Endodermal cell (in vitro differentiated cells): Measurements from ENCODE around the gene SUSD6. TPM values are rescaled to one million over a fixed set of nuclear protein-coding genes. Genes with fewer than 3 reads are reported as not detected.

Experiments used
- DNase-seq: peaks from one replicate; pipeline ENCODE4 v3.0.0-alpha.2; 2017
- H3K27ac ChIP-seq: 2 replicates; pipeline ENCODE4 v1.5.1; 2013; ENCODE audit warnings: mild to moderate bottlenecking, low read depth, low read length, moderate library complexity
- H3K27me3 ChIP-seq: 2 replicates; pipeline ENCODE4 v1.6.1; 2013; ENCODE audit warnings: mild to moderate bottlenecking, low read length, moderate library complexity; ENCODE audit not compliant: insufficient read depth, control insufficient read depth, poor library complexity, severe bottlenecking
- H3K36me3 ChIP-seq: 2 replicates; pipeline ENCODE4 v1.7.0; 2013; ENCODE audit warnings: mild to moderate bottlenecking, low read length, moderate library complexity; ENCODE audit not compliant: control insufficient read depth, insufficient read depth
- H3K4me1 ChIP-seq: one replicate; pipeline ENCODE4 v1.7.0; 2013; ENCODE audit warnings: low read length; ENCODE audit not compliant: control insufficient read depth, insufficient read depth
- H3K4me3 ChIP-seq: 2 replicates; pipeline ENCODE4 v1.5.1; 2013; ENCODE audit warnings: mild to moderate bottlenecking, low read length, moderate library complexity
- H3K9ac ChIP-seq: 2 replicates; pipeline ENCODE4 v1.6.1; 2013; ENCODE audit warnings: mild to moderate bottlenecking, low read length, moderate library complexity; ENCODE audit not compliant: poor library complexity, severe bottlenecking; ENCODE audit errors: extremely low read depth
- H3K9me3 ChIP-seq: 2 replicates; pipeline ENCODE4 v1.6.1; 2013; ENCODE audit warnings: mild to moderate bottlenecking, low read length, moderate library complexity; ENCODE audit not compliant: control insufficient read depth
- H3K27ac Mint-ChIP-seq: 2 replicates; pipeline ENCODE4 v1.8.0; 2020; ENCODE audit warnings: mixed read lengths
- H3K27me3 Mint-ChIP-seq: 2 replicates; pipeline ENCODE4 v1.8.0; 2021; ENCODE audit warnings: mild to moderate bottlenecking, mixed read lengths; ENCODE audit not compliant: insufficient read depth
- H3K36me3 Mint-ChIP-seq: 2 replicates; pipeline ENCODE4 v1.8.0; 2020; ENCODE audit warnings: low read depth, mixed read lengths
- H3K4me1 Mint-ChIP-seq: 2 replicates; pipeline ENCODE4 v1.8.0; 2020; ENCODE audit warnings: mixed read lengths
- H3K4me3 Mint-ChIP-seq: 2 replicates; pipeline ENCODE4 v1.8.0; 2020; ENCODE audit warnings: mild to moderate bottlenecking, moderate library complexity, mixed read lengths
- H3K9me3 Mint-ChIP-seq: 2 replicates; pipeline ENCODE4 v1.8.0; 2020; ENCODE audit warnings: mild to moderate bottlenecking, mixed read lengths
- CTCF ChIP-seq: fragments of 200-600 bp; sonication (generic); conservative IDR thresholded peaks from 2 replicates; pipeline ENCODE4 v1.5.0; 2021; ENCODE audit warnings: antibody characterized with exemption, mild to moderate bottlenecking
- WGBS, 2 experiments: methylation state at CpG; one replicate each; pipeline versions ENCODE4 v1.1.5 to v1.1.7; 2013; ENCODE audit warnings: missing lambda C conversion rate in 2 of 2, mixed read lengths in 1 of 2; ENCODE audit not compliant: insufficient coverage in 1 of 2, insufficient read length in 1 of 2; 5-methylcytosine and 5-hydroxymethylcytosine counted together
- total RNA-seq, 2 donors: library from RNA; stranded (reverse); fragmentation: NEBNext Ultra II Directional in 1 of 2; extraction: Animal tissue kit (Norgen Biotek cat#: 25700) in 1 of 2; gene quantifications; 2 replicates in 1 of 2; 3 replicates in 1 of 2; pipeline ENCODE4 v1.2.1, GENCODE V29; 2021

The SUSD6 gene
- total RNA-seq, 2 donors from 2014 or later: 5.7 to 5.9 TPM

- Mint-ChIP-seq H3K36me3 (no peaks in the 10 kb centered on the region), H3K27me3 (no peaks in the 10 kb centered on the region), H3K9me3 (no peaks in the 10 kb centered on the region), H3K4me3 (no peak overlapping the region), H3K27ac (no peak overlapping the region), H3K4me1 (peaks cover 4% of the 10 kb centered on the region)
- no peak overlapping the region for H3K27ac ChIP-seq
- no peaks in the 10 kb centered on the region for H3K27me3 ChIP-seq
- DNase-seq: no peak
- peaks cover 16% of the 10 kb centered on the region for H3K36me3 ChIP-seq
- H3K4me1 ChIP-seq: no peaks in the 10 kb centered on the region
- WGBS, 2 experiments: 87 to 92% methylated on average over 2 of the region's 2 CpGs
- H3K9me3 ChIP-seq: no peaks in the 10 kb centered on the region
- no peak for TF ChIP-seq CTCF
- no peak overlapping the region for H3K9ac ChIP-seq
- H3K4me3 ChIP-seq: no peak overlapping the region
These were observed 94.3 kb downstream of the SUSD6 start for GRCh38 chr14:69705706-69706105.

- Mint-ChIP-seq H3K27ac (no peak overlapping the region), H3K9me3 (no peaks in the 10 kb centered on the region), H3K27me3 (no peaks in the 10 kb centered on the region), H3K36me3 (no peaks in the 10 kb centered on the region), H3K4me3 (no peak overlapping the region), H3K4me1 (peaks cover 17% of the 10 kb centered on the region)
- Histone ChIP-seq H3K9ac (no peak overlapping the region), H3K27ac (peak overlapping the region; percentile 95), H3K4me1 (peaks cover 9% of the 10 kb centered on the region), H3K27me3 (no peaks in the 10 kb centered on the region), H3K4me3 (no peak overlapping the region), H3K36me3 (peaks cover 16% of the 10 kb centered on the region), H3K9me3 (no peaks in the 10 kb centered on the region)
- DNase-seq: no peak
- 82 to 100% methylated on average over 1 of the region's 1 CpG for WGBS, 2 experiments
- TF ChIP-seq CTCF: no peak
These were observed 96.7 kb downstream of the SUSD6 start for GRCh38 chr14:69708049-69708448.

GRCh38 chr14:69708586-69709560, 97.5 kb downstream of the SUSD6 start:
- H3K36me3 Mint-ChIP-seq: no peaks in the 10 kb centered on the region
- WGBS, 2 experiments: 81 to 83% methylated on average over 7 to 12 of the region's 12 CpGs

More at GRCh38 chr14:69708586-69709560, 97.5 kb downstream of the SUSD6 start:
- Mint-ChIP-seq H3K9me3 (no peaks in the 10 kb centered on the region), H3K27me3 (no peaks in the 10 kb centered on the region), H3K27ac (no peak overlapping the region), H3K4me3 (no peak overlapping the region), H3K4me1 (peaks cover 25% of the 10 kb centered on the region)
- Histone ChIP-seq H3K9me3 (no peaks in the 10 kb centered on the region), H3K4me3 (no peak overlapping the region), H3K9ac (no peak overlapping the region), H3K27me3 (no peaks in the 10 kb centered on the region), H3K36me3 (peaks cover 16% of the 10 kb centered on the region), H3K4me1 (peaks cover 14% of the 10 kb centered on the region), H3K27ac (peak overlapping the region; percentile 95)
- TF ChIP-seq CTCF: peak; percentile 73
- DNase-seq: peak; percentile 84
